Kidney epithelial cell (primary cell): ENCODE results near the gene MYDGF. TPM values are rescaled to one million over a fixed set of nuclear protein-coding genes. Genes with fewer than 3 reads are reported as not detected.

ENCODE experiments used
- DNase-seq: peaks from one replicate; pipeline ENCODE4 v3.0.0-alpha.2; 2010; ENCODE audit warnings: low read depth
- H3K27me3 ChIP-seq: 2 replicates; pipeline ENCODE4 v1.6.0; 2011; ENCODE audit warnings: low read length; ENCODE audit not compliant: control insufficient read depth, insufficient read depth
- H3K36me3 ChIP-seq: 2 replicates; pipeline ENCODE4 v1.5.1; 2011; ENCODE audit warnings: low read length; ENCODE audit not compliant: control insufficient read depth, insufficient read depth
- H3K4me3 ChIP-seq: 2 replicates; pipeline ENCODE4 v1.5.1; 2011; ENCODE audit warnings: low read depth, mild to moderate bottlenecking, control low read depth, low read length
- total RNA-seq: library from RNA; depleted of rRNA; stranded (reverse); fragments of >200 nt; gene quantifications from 2 replicates; pipeline ENCODE4 v1.2.3, GENCODE V29; 2015
- TF ChIP-seq, protein P1 (sequence below): IDR thresholded peaks from 2 replicates; pipeline ENCODE4 v1.5.1; 2011; ENCODE audit warnings: mild to moderate bottlenecking, moderate library complexity, low read length, control low read depth, inconsistent platforms; ENCODE audit not compliant: insufficient read depth, poor library complexity, severe bottlenecking

MYDGF gene
- total RNA-seq, 1 donor from 2014 or later: 173 TPM

DNA sequence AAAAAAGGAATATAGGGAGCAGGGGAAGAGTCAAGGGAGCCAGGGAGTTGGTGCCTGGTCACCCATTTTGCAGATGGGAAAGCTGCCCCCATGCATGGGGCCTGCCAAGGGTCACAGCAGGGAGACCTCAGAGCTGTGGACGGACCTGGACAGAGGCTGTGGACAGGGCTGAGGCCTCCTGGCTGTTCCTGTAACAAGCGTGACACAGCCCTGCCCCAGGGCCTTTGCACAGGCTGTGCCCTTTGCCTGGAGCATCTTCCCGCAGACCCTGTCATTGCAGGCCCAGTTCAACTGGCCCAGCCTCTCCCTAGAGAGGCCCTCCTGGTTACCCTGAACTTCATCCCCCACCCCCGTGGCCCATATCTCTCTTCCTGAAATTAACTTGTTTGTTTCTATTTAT, 24.4 kb downstream of the MYDGF start:
- no peak for DNase-seq
- Histone ChIP-seq H3K36me3 (no peaks in the 10 kb centered on the region), H3K4me3 (no peak overlapping the region), H3K27me3 (no peaks in the 10 kb centered on the region)
- TF ChIP-seq, protein P1, sequence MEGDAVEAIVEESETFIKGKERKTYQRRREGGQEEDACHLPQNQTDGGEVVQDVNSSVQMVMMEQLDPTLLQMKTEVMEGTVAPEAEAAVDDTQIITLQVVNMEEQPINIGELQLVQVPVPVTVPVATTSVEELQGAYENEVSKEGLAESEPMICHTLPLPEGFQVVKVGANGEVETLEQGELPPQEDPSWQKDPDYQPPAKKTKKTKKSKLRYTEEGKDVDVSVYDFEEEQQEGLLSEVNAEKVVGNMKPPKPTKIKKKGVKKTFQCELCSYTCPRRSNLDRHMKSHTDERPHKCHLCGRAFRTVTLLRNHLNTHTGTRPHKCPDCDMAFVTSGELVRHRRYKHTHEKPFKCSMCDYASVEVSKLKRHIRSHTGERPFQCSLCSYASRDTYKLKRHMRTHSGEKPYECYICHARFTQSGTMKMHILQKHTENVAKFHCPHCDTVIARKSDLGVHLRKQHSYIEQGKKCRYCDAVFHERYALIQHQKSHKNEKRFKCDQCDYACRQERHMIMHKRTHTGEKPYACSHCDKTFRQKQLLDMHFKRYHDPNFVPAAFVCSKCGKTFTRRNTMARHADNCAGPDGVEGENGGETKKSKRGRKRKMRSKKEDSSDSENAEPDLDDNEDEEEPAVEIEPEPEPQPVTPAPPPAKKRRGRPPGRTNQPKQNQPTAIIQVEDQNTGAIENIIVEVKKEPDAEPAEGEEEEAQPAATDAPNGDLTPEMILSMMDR: no peak

DNA sequence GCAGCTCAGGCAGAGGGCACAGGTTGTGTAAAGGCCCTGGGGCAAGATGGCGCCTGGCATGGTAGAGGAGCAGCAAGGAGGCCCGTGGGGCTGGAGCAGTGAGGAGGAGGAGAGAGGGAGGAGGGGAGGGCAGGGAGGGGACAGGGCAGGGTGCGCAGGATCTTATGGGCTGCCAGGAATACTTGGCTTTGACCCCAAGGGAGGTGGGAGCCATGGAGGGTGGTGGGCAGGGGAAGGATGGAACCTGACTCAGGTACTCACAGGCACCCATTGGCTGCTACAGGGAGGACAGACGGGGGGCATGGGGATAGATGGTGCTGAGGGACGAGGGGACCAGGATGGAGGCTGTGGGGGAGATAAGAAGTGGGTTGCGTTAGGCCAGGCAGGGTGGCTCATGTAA, 27.5 kb downstream of the MYDGF start:
- TF ChIP-seq, protein P1: no peak
- Histone ChIP-seq H3K4me3 (no peak overlapping the region), H3K36me3 (no peaks in the 10 kb centered on the region), H3K27me3 (no peaks in the 10 kb centered on the region)
- DNase-seq: no peak

DNA sequence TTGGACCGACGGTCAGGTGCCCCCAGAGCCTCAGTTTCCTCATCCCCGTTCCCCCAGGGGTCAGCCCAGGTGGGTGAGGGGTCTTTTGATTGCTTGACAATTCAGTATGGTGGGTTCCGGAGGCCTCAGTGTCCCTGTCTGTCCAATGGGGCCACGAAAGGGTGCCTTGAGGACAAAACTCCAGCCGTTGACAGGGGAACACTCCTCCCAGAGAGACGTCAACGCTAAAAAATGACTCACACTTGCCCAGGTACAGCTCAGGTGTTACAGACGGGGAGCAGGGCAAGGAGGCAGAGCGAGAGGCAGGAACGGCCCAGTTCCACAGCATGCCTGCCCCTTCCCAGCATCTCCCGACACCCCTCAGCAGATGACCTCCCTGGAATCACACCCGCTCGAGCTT, 29.0 kb downstream of the MYDGF start:
- Histone ChIP-seq H3K36me3 (no peaks in the 10 kb centered on the region), H3K4me3 (no peak overlapping the region), H3K27me3 (no peaks in the 10 kb centered on the region)
- TF ChIP-seq, protein P1: no peak
- DNase-seq: no peak

DNA sequence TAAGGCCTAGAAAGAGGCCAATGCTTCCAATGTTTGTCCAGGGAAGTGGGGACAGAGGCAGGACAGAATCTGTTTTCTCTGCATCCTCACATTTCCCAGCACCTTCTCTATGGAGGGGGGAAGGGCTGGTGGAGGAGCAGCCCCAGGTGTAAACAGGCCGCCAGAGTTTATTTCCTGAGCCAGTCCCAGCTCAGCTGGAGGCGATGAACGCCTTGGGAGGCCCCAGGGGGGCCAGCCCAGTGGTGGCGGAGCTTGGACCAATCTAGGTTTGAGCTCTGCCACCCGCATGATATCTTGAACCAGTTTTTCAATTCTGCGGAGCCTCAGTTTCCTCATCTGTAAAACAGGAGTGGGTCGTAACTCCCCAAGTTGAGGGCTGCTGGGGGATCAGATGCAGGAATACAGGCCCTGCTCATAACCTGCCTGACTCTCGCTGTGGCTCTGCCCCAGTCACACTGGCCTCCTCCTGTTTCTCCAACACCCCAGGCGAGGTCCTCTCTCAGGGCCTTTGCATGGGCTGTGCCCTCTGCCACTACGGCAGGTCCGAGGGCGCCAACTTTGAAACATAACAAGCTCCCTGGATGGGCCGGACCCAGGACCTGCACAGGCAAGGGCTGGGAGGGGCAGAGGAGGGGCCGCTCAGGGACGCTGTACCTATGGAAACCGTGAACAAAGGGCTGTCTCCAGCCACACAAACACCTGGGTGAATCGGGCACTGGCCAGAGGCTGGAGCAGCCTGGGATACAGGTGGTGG, 29.7 kb downstream of the MYDGF start:
- no peaks in the 10 kb centered on the region for H3K36me3 ChIP-seq
- peak overlapping the region; percentile 84 for H3K4me3 ChIP-seq
- H3K27me3 ChIP-seq: no peaks in the 10 kb centered on the region
- TF ChIP-seq, protein P1: no peak
- no peak for DNase-seq

DNA sequence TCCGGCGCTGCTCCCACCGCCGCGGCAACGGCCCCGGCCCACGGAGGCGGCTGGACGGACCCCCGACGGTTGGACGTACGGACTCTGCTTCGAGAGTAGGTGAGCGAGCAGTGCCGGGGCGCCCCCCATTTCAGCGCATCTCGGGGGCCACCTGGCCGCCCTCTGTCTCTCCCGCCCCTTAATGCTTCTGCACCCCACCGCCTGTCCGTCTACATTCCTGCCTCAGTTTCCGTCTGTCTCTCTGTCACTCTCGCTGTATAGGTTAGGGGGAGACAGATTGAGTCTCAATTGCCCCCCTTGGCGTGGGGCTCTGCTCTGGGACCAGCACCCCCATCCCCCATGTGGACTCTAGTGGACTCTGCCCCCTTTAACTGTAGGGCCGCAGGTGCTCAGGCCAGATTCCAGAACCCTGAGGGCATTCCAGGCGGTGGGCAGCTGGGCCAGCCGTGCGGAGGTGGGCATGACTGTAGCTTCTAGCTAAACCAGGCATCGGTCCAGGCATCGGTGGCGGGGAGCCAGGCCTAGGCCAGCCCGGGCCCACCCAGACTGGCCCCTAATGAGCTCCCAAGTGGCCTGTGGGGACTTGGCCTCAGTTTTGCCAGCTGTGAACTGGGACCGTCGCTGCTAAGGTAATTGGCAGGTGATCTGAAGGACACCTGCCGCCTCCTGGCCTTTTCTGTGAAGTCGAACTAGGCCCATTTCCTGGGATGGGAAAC, 30.5 kb downstream of the MYDGF start:
- Histone ChIP-seq H3K36me3 (no peaks in the 10 kb centered on the region), H3K4me3 (peak overlapping the region; percentile 84), H3K27me3 (no peaks in the 10 kb centered on the region)
- TF ChIP-seq, protein P1: no peak
- DNase-seq: no peak
